Fibroblast of lung (primary cell): ENCODE measurements around the gene YBX1. TPM values are rescaled to one million over a fixed set of nuclear protein-coding genes. Genes with fewer than 3 reads are reported as not detected.
"Not testable (repeated sequence)": the region's sequence is repeated elsewhere in the genome, so short reads cannot be mapped to it uniquely, and the experiment has no call there.

Experiments used
- DNase-seq, 2 donors: peaks; one replicate each; pipeline versions ENCODE4 v3.0.0 to v3.0.0-alpha.2; 2010; ENCODE audit warnings: low read depth in 2 of 2
- H2AFZ ChIP-seq: 2 replicates; pipeline ENCODE4 v1.5.1; 2012; ENCODE audit warnings: low read length, control low read depth, inconsistent platforms
- H3K27ac ChIP-seq: 2 replicates; pipeline ENCODE4 v1.5.1; 2011; ENCODE audit warnings: low read length, control low read depth; ENCODE audit not compliant: insufficient read depth
- H3K27me3 ChIP-seq: 2 replicates; pipeline ENCODE4 v1.5.1; 2011; ENCODE audit warnings: mild to moderate bottlenecking, low read length; ENCODE audit not compliant: control insufficient read depth, insufficient read depth
- H3K36me3 ChIP-seq: 2 replicates; pipeline ENCODE4 v1.5.1; 2011; ENCODE audit warnings: low read length; ENCODE audit not compliant: control insufficient read depth, insufficient read depth
- H3K4me1 ChIP-seq: 2 replicates; pipeline ENCODE4 v1.5.1; 2011; ENCODE audit warnings: low read length; ENCODE audit not compliant: control insufficient read depth, insufficient read depth; ENCODE audit errors: extremely low read depth
- H3K4me2 ChIP-seq: 2 replicates; pipeline ENCODE4 v1.5.1; 2011; ENCODE audit warnings: low read length, control low read depth; ENCODE audit not compliant: insufficient read depth; ENCODE audit errors: extremely low read depth
- H3K4me3 ChIP-seq, 4 experiments: fragments of 200-600 bp in 1 of 4; sonication (generic) in 1 of 4; replicated peaks in 1 of 4; 2 replicates each; pipeline ENCODE4 v1.5.1; 2011 to 2016; ENCODE audit warnings: low read length in 4 of 4, low read depth in 3 of 4, mild to moderate bottlenecking in 3 of 4, control low read depth in 2 of 4, inconsistent platforms in 1 of 4, mixed read lengths in 1 of 4; ENCODE audit not compliant: insufficient read depth in 1 of 4; ENCODE audit errors: control extremely low read depth in 1 of 4
- H3K79me2 ChIP-seq: 2 replicates; pipeline ENCODE4 v1.5.1; 2012; ENCODE audit warnings: mild to moderate bottlenecking, low read length, inconsistent platforms; ENCODE audit not compliant: control insufficient read depth, insufficient read depth
- H3K9ac ChIP-seq: 2 replicates; pipeline ENCODE4 v1.5.1; 2011; ENCODE audit warnings: mild to moderate bottlenecking, low read length, control low read depth; ENCODE audit not compliant: insufficient read depth
- H3K9me3 ChIP-seq: 2 replicates; pipeline ENCODE4 v1.5.1; 2012; ENCODE audit warnings: low read depth, low read length; ENCODE audit not compliant: control insufficient read depth, insufficient read depth
- H4K20me1 ChIP-seq: 2 replicates; pipeline ENCODE4 v1.5.1; 2011; ENCODE audit warnings: low read length; ENCODE audit not compliant: control insufficient read depth, insufficient read depth; ENCODE audit errors: extremely low read depth
- CTCF ChIP-seq, 2 donors: IDR thresholded peaks in 1 of 2; conservative IDR thresholded peaks in 1 of 2; 1 replicate in 1 of 2; 2 replicates in 1 of 2; pipeline ENCODE4 v1.5.1; 2011 to 2012; ENCODE audit warnings: low read length in 2 of 2, control low read depth in 1 of 2, inconsistent platforms in 1 of 2, low read depth in 1 of 2, mild to moderate bottlenecking in 1 of 2
- EZH2 ChIP-seq: IDR thresholded peaks from 2 replicates; pipeline ENCODE4 v1.5.1; 2012; ENCODE audit warnings: low read length, control low read depth, mild to moderate bottlenecking; ENCODE audit errors: missing control alignments
- polyA plus RNA-seq, 2 donors: library from polyadenylated mRNA; depleted of rRNA in 1 of 2; stranded (reverse) in 1 of 2; unstranded in 1 of 2; fragments of >200 nt; gene quantifications; 2 replicates each; pipeline ENCODE4 v1.2.1, GENCODE V29; 2011 to 2012; ENCODE audit warnings: missing spikeins in 1 of 2
- total RNA-seq: library from RNA; depleted of rRNA; stranded (reverse); fragments of >200 nt; gene quantifications from 2 replicates; pipeline ENCODE4 v1.2.1, GENCODE V29; 2014

YBX1 gene
- total and polyA plus RNA-seq, 2 donors (not counting 1 experiment from before 2014, with no cell fraction given): 795 to 799 TPM

GRCh38 chr1:42723511-42723910 is 41.3 kb downstream of the YBX1 start:
- Histone ChIP-seq H3K4me3 (no peak overlapping the region), H4K20me1 (no peaks in the 10 kb centered on the region), H3K27ac (no peak overlapping the region), H3K9ac (no peak overlapping the region), H3K4me2 (no peak overlapping the region), H3K27me3 (no peaks in the 10 kb centered on the region), H3K36me3 (no peaks in the 10 kb centered on the region), H3K79me2 (no peaks in the 10 kb centered on the region), H3K9me3 (no peaks in the 10 kb centered on the region), H2AFZ (no peak overlapping the region), H3K4me1 (no peaks in the 10 kb centered on the region)
- no peak for TF ChIP-seq EZH2
- no peak for TF ChIP-seq CTCF (conservative IDR thresholded peaks at IDR 0.05 in 1 of 2, IDR thresholded peaks at IDR 0.05 in 1 of 2; ENCODE audit: low read depth in 1 of 2, low read length in 2 of 2)
- DNase-seq: no peak

GRCh38 chr1:42725820-42726219 is 43.6 kb downstream of the YBX1 start:
- H3K79me2 ChIP-seq, H3K36me3 ChIP-seq, H3K4me2 ChIP-seq, H3K27ac ChIP-seq, H4K20me1 ChIP-seq, H3K4me1 ChIP-seq, DNase-seq, H3K9me3 ChIP-seq, H3K9ac ChIP-seq, H2AFZ ChIP-seq, H3K27me3 ChIP-seq, H3K4me3 ChIP-seq: not testable (repeated sequence)

GRCh38 chr1:42730002-42730401 is 47.8 kb downstream of the YBX1 start:
- H3K9me3 ChIP-seq: no peaks in the 10 kb centered on the region
- H3K79me2 ChIP-seq: no peaks in the 10 kb centered on the region
- no peak overlapping the region for H2AFZ ChIP-seq
- H3K4me1 ChIP-seq: no peaks in the 10 kb centered on the region
- H3K4me3 ChIP-seq: no peak overlapping the region
- TF ChIP-seq EZH2 (no peak), CTCF (conservative IDR thresholded peaks at IDR 0.05 in 1 of 2, IDR thresholded peaks at IDR 0.05 in 1 of 2; ENCODE audit: low read depth in 1 of 2, low read length in 2 of 2) (no peak)
- no peak overlapping the region for H3K9ac ChIP-seq
- no peak for DNase-seq
- H3K27ac ChIP-seq: no peak overlapping the region
- no peaks in the 10 kb centered on the region for H3K27me3 ChIP-seq
- no peak overlapping the region for H3K4me2 ChIP-seq
- H3K36me3 ChIP-seq: no peaks in the 10 kb centered on the region
- H4K20me1 ChIP-seq: no peaks in the 10 kb centered on the region
